ENCODE results near the gene ACOT7.

DNA sequence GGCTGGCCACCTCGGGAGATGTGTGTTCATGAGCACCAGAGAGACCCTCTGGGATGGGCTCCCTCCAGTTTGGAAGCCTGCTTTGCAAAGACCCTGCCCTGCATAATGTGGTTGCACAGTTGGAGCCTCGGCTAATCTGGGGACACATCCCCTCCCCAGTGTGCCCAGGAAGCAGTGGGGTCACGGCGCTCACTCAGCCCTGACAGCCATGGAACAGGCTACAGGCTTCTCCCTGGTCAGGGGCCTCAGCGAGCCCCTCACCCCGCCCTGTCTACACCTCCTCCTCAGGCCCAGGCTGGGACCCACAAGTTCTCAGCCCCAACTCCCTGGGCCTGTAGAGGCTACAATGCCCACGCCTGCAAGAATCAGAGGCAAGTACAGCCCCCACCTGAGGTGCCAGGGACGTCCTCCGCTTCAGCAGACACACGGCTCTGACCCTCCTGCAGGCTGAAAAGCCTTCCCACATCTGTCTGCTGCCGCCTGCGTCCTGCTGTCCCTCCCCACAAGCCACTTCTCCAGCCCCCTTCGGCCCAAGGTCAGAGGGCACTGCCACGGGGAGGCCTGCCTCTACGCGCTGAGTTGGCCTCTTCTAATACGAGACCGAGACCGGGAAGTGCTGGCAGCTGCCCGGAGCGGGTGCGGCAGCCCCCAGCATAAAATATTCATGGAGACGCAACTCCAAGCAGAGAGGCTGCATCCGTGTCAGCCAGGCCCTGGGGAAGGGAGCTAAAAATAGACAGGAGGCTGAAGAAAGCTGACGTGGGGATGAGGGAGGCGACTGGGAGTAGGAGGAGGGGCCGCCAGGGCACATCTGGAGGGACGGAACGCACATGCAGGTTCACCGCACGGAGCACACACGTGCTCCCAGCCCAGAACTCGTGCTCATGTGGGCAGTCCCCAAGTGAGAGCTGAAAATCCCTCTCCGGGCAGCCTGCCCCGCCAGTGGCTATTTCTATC lies 117.5 kb downstream of the ACOT7 start:
- no peak for TF ChIP-seq EZH2 (IDR thresholded peaks at IDR 0.05; ENCODE audit: borderline replicate concordance, low read length)
- TF ChIP-seq, protein P1, sequence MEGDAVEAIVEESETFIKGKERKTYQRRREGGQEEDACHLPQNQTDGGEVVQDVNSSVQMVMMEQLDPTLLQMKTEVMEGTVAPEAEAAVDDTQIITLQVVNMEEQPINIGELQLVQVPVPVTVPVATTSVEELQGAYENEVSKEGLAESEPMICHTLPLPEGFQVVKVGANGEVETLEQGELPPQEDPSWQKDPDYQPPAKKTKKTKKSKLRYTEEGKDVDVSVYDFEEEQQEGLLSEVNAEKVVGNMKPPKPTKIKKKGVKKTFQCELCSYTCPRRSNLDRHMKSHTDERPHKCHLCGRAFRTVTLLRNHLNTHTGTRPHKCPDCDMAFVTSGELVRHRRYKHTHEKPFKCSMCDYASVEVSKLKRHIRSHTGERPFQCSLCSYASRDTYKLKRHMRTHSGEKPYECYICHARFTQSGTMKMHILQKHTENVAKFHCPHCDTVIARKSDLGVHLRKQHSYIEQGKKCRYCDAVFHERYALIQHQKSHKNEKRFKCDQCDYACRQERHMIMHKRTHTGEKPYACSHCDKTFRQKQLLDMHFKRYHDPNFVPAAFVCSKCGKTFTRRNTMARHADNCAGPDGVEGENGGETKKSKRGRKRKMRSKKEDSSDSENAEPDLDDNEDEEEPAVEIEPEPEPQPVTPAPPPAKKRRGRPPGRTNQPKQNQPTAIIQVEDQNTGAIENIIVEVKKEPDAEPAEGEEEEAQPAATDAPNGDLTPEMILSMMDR (IDR thresholded peaks at IDR 0.05; ENCODE audit: low read length) = no peak
